Measurements from ENCODE around the gene SAA1.

- no peak for TF ChIP-seq CTCF (optimal IDR thresholded peaks at IDR 0.05 in 1 of 3, IDR thresholded peaks at IDR 0.05 in 1 of 3, conservative IDR thresholded peaks at IDR 0.05 in 1 of 3; ENCODE audit: extremely low read depth in 1 of 3, insufficient read depth in 2 of 3, low read length in 3 of 3)
- no peak for TF ChIP-seq EZH2 (IDR thresholded peaks at IDR 0.05; ENCODE audit: low read length)
These were observed 11.7 kb downstream of the SAA1 start for GRCh38 chr11:18277565-18278271.

All from keratinocyte (primary cell).